Panc1 (cell line): ENCODE data around the gene ATP8B3.

Experiments used
- CTCF ChIP-seq: fragments of 450-650 bp; IDR thresholded peaks from 2 replicates; pipeline ENCODE4 v1.5.1; 2017; ENCODE audit warnings: mild to moderate bottlenecking
- POLR2AphosphoS5 ChIP-seq: IDR thresholded peaks from 2 replicates; pipeline ENCODE4 v1.6.1; 2012; ENCODE audit warnings: mild to moderate bottlenecking, low read depth, low read length, moderate library complexity
- REST ChIP-seq, 2 experiments: IDR thresholded peaks; 2 replicates each; pipeline ENCODE4 v1.6.1; 2011 to 2012; ENCODE audit warnings: low read depth in 2 of 2, control low read depth in 1 of 2, low read length in 1 of 2, mild to moderate bottlenecking in 1 of 2, moderate library complexity in 1 of 2; ENCODE audit not compliant: insufficient read depth in 1 of 2
- SIN3A ChIP-seq: IDR thresholded peaks from 2 replicates; pipeline ENCODE4 v1.6.1; 2012; ENCODE audit warnings: low read depth, mild to moderate bottlenecking, low read length, moderate library complexity, borderline replicate concordance; ENCODE audit not compliant: insufficient read depth
- TCF7L2 ChIP-seq: IDR thresholded peaks from 2 replicates; pipeline ENCODE4 v1.6.1; 2011; ENCODE audit warnings: mild to moderate bottlenecking, low read depth, low read length, inconsistent platforms

- no peak for TF ChIP-seq CTCF
- TF ChIP-seq SIN3A = no peak
- TF ChIP-seq POLR2AphosphoS5 = no peak; the same call in 1 of the 2 replicates
- TF ChIP-seq TCF7L2 = no peak
- TF ChIP-seq REST (IDR thresholded peaks at IDR 0.05; ENCODE audit: insufficient read depth in 1 of 2, low read depth in 2 of 2, low read length in 1 of 2) = no peak
Measured at GRCh38 chr19:1857648-1858326, 45.7 kb upstream of the ATP8B3 start.
